Measurements from ENCODE around the gene ASPHD2. TPM values are rescaled to one million over a fixed set of nuclear protein-coding genes. Genes with fewer than 3 reads are reported as not detected.

Gene ASPHD2
- total RNA-seq, 1 experiment from 2014 or later = 7.1 TPM

DNA sequence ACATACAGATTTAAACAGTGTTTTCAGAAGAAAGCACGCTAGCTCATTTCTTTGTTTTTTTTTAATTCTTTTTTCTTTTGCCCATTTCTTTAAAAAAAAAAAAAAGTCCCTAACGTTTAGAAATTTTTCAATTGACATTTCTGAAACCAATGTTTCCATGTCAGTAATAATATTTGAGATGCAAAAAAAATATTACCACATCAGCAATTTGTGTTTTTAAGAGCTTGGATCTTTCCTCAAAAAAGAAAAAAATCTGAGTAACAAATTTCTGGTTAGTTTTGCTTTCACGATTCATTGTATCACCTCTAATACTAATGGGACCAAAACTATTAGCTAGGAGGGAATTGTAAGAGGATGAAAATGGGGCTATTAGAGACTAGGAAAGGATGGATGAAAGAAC lies 39.9 kb upstream of the ASPHD2 start:
- H3K4me1 ChIP-seq (ENCODE audit: insufficient read depth, low read length) = no peaks in the 10 kb centered on the region
- no peaks in the 10 kb centered on the region for H3K23me2 ChIP-seq (ENCODE audit: insufficient read length, low read depth, low read length, poor library complexity, severe bottlenecking)
- H3K27ac Mint-ChIP-seq = no peak overlapping the region
- no peak overlapping the region for H4K8ac ChIP-seq (replicated peaks; ENCODE audit: insufficient read length, low read depth, low read length)
- H3K79me1 ChIP-seq (ENCODE audit: insufficient read depth, low read depth, low read length, poor library complexity, severe bottlenecking) = no peaks in the 10 kb centered on the region
- no peaks in the 10 kb centered on the region for H3K79me2 ChIP-seq (ENCODE audit: insufficient read depth, low read length)
- no peak overlapping the region for H2BK15ac ChIP-seq (ENCODE audit: low read depth, low read length)
- WGBS (ENCODE audit: extremely low coverage, insufficient read length, low lambda C conversion rate) = no CpG with 5 or more reads among the region's 3 CpGs
- no peak overlapping the region for H2BK5ac ChIP-seq (ENCODE audit: insufficient read length, low read length)
- no peak overlapping the region for H4K91ac ChIP-seq (ENCODE audit: insufficient read length, low read depth, low read length)
- no peak overlapping the region for H3K4me2 ChIP-seq (ENCODE audit: insufficient read depth, insufficient read length, low read length)
- no peak overlapping the region for H2BK20ac ChIP-seq (ENCODE audit: low read depth, low read length, poor library complexity, severe bottlenecking)
- no peak overlapping the region for H3T11ph ChIP-seq (ENCODE audit: low read length)
- H4K20me1 ChIP-seq (ENCODE audit: control insufficient read depth, insufficient read depth, insufficient read length) = no peaks in the 10 kb centered on the region
- no peak overlapping the region for H3K23ac ChIP-seq (ENCODE audit: insufficient read length, low read depth, low read length)
- H3K9me3 Mint-ChIP-seq = peaks cover 0 to 2% of the 10 kb centered on the region in 2 experiments; a peak in 3 of 5 replicates
- H3K9ac ChIP-seq (ENCODE audit: extremely low read depth, insufficient read length, low read length) = no peak overlapping the region
- no peak overlapping the region for H2BK120ac ChIP-seq (ENCODE audit: low read depth, low read length, poor library complexity, severe bottlenecking)
- H3K4me3 Mint-ChIP-seq = no peak overlapping the region
- no peak overlapping the region for H4K5ac ChIP-seq (ENCODE audit: insufficient read length, low read depth, low read length)
- no peak overlapping the region for H3K18ac ChIP-seq (ENCODE audit: insufficient read length, low read depth, low read length)
- no peak for DNase-seq
- no peak overlapping the region for H2BK12ac ChIP-seq (ENCODE audit: insufficient read length, low read depth, low read length)
- H3K4ac ChIP-seq (ENCODE audit: low read depth, low read length) = no peak overlapping the region
- no peak overlapping the region for H2AFZ ChIP-seq (ENCODE audit: low read length)
- H3K27me3 Mint-ChIP-seq (ENCODE audit: low read depth) = no peaks in the 10 kb centered on the region; the same call in 1 of the 2 replicates
- H2AK5ac ChIP-seq (ENCODE audit: insufficient read length, low read length) = no peak overlapping the region
- H3K56ac ChIP-seq (ENCODE audit: insufficient read length, low read depth, low read length) = no peak overlapping the region
- no peak overlapping the region for H3K27ac ChIP-seq (ENCODE audit: insufficient read length, low read depth, low read length)
- H3K4me1 Mint-ChIP-seq = peaks cover 9 to 10% of the 10 kb centered on the region in 2 experiments; a peak in 3 of 4 replicates
- no peak overlapping the region for H3K14ac ChIP-seq (ENCODE audit: insufficient read depth, low read length)
- no peaks in the 10 kb centered on the region; a peak in 1 of 7 replicates for H3K36me3 Mint-ChIP-seq (ENCODE audit: insufficient read depth in 1 of 3, low read depth in 3 of 3)
- H3K27me3 ChIP-seq (ENCODE audit: insufficient read depth, low read length) = no peaks in the 10 kb centered on the region
- TF ChIP-seq, protein P1, sequence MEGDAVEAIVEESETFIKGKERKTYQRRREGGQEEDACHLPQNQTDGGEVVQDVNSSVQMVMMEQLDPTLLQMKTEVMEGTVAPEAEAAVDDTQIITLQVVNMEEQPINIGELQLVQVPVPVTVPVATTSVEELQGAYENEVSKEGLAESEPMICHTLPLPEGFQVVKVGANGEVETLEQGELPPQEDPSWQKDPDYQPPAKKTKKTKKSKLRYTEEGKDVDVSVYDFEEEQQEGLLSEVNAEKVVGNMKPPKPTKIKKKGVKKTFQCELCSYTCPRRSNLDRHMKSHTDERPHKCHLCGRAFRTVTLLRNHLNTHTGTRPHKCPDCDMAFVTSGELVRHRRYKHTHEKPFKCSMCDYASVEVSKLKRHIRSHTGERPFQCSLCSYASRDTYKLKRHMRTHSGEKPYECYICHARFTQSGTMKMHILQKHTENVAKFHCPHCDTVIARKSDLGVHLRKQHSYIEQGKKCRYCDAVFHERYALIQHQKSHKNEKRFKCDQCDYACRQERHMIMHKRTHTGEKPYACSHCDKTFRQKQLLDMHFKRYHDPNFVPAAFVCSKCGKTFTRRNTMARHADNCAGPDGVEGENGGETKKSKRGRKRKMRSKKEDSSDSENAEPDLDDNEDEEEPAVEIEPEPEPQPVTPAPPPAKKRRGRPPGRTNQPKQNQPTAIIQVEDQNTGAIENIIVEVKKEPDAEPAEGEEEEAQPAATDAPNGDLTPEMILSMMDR (conservative IDR thresholded peaks at IDR 0.05) = no peak
- no peaks in the 10 kb centered on the region for H3K9me3 ChIP-seq (ENCODE audit: control insufficient read depth, low read depth, low read length)
